Activated naive CD8-positive, alpha-beta T cell treated with anti-CD3 and anti-CD28 coated beads, Interleukin-2, amount 10 ng/mL, durations not matched to agents 7 days and 5 days (primary cell): ENCODE results near the gene PNMA6E. TPM values are rescaled to one million over a fixed set of nuclear protein-coding genes. Genes with fewer than 3 reads are reported as not detected.
A peak's percentile ranks its signal among the peaks of the same experiment; 100 is the strongest.
"Not testable (repeated sequence)": the region's sequence is repeated elsewhere in the genome, so short reads cannot be mapped to it uniquely, and the experiment has no call there.

Experiments
- ATAC-seq: fragments of 150-1000 bp; cut with Tn5 transposase; one replicate; pipeline ENCODE4 v1.10.0; 2021; ENCODE audit warnings: low read depth, moderate library complexity
- POLR2A ChIA-PET: fragments of 350-600 bp; sonication (Branson Sonifier 250); formaldehyde crosslinking; loops from one replicate; lab custom pipeline; 2021; ENCODE audit warnings: antibody characterized with exemption; lab: Charles Lee
- DNase-seq: peaks from one replicate; pipeline ENCODE4 v3.0.0; 2021
- H3K27ac Mint-ChIP-seq: one replicate; pipeline ENCODE4 v1.8.0; 2022; ENCODE audit warnings: mild to moderate bottlenecking, mixed read lengths
- H3K27me3 Mint-ChIP-seq: one replicate; pipeline ENCODE4 v1.8.0; 2022; ENCODE audit warnings: mild to moderate bottlenecking, moderate library complexity, mixed read lengths
- H3K36me3 Mint-ChIP-seq: one replicate; pipeline ENCODE4 v1.8.0; 2021; ENCODE audit warnings: mild to moderate bottlenecking, mixed read lengths
- H3K4me1 Mint-ChIP-seq: one replicate; pipeline ENCODE4 v1.8.0; 2021; ENCODE audit warnings: mixed read lengths
- H3K4me3 Mint-ChIP-seq: one replicate; pipeline ENCODE4 v1.8.0; 2022; ENCODE audit warnings: mild to moderate bottlenecking, moderate library complexity, mixed read lengths
- H3K9me3 Mint-ChIP-seq: one replicate; pipeline ENCODE4 v1.8.0; 2021; ENCODE audit warnings: mixed read lengths
- total RNA-seq, 2 experiments: library from RNA; stranded (reverse); gene quantifications; one replicate each; pipeline ENCODE4 v1.2.3, GENCODE V29; 2021

The PNMA6E gene
- total RNA-seq, 2 experiments from 2014 or later = not detected

DNA sequence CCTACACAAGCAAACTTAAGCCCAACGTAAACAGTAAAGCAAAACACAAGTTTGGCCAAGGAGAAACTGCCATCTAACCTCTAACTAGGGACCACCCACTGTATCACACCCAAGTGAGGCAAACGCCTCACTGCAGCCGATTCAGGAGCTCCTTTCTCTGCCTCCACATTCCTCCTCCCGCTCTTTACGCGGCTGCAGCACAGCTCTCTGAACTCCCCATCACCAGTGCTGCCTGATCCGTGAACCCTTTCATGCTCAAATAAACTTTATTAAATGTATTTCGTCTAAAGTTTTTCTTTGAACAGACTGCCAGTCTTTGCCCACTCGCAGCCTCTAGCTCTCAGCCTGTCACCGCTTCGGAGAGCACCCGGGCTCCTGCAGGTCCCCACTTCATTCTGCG lies 6.5 kb downstream of the PNMA6E start:
- Mint-ChIP-seq H3K9me3 (no peaks in the 10 kb centered on the region), H3K36me3 (no peaks in the 10 kb centered on the region), H3K4me3 (no peak overlapping the region), H3K27me3 (no peaks in the 10 kb centered on the region), H3K27ac (no peak overlapping the region), H3K4me1 (peaks cover under 1% of the 10 kb centered on the region)
- DNase-seq (no peak), ATAC-seq (no peak)
- POLR2A ChIA-PET = no interaction called here

DNA sequence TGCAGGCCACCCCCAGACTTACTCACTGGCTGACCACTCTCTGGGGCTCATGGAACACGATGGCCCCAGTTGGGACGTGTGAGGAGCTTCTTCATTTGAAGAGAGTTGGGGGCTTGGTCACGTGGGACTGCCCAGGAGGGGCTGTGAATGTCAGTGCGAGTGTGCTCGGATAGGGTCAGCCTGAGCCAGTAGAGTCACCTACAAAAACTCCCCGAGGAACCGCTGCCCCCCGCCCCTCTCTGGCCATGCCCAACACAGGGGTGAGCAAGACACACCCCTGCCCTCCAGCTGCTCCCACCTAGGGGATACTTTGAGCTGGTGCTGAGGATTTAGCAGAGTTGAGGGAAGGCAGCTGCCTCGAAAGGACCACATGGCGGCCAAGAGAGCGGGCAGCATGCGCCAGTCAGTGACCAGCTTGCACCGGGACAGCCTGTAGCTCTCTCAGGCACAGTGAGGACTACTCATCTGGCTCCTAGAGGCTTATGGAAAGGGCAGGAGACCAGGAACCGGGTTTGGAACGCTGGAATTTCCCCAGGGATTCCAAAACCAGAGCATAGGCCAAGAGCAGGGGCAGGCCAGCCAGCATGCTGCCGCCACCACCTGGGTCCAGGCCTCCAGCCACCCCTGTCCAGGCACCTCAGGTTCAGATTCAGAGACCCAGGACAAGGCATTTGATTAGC lies 8.4 kb downstream of the PNMA6E start:
- Mint-ChIP-seq H3K27me3 (no peaks in the 10 kb centered on the region), H3K4me3 (no peak overlapping the region), H3K36me3 (no peaks in the 10 kb centered on the region), H3K9me3 (no peaks in the 10 kb centered on the region), H3K4me1 (no peaks in the 10 kb centered on the region), H3K27ac (no peak overlapping the region)
- DNase-seq (no peak), ATAC-seq (no peak)
- POLR2A ChIA-PET = no interaction called here

DNA sequence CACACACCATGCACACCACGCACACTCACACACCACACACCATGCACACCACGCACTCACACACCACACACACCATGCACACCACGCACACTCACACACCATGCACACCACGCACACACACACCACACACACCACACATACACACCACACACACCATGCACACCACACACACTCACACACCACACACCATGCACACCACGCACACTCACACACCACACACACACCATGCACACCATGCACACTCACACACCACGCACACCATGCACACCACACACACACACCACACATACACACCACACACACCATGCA lies 11.7 kb downstream of the PNMA6E start:
- H3K36me3 Mint-ChIP-seq, DNase-seq, H3K4me1 Mint-ChIP-seq, ATAC-seq, H3K27me3 Mint-ChIP-seq, H3K4me3 Mint-ChIP-seq, H3K27ac Mint-ChIP-seq, POLR2A ChIA-PET, H3K9me3 Mint-ChIP-seq: not testable (repeated sequence)

DNA sequence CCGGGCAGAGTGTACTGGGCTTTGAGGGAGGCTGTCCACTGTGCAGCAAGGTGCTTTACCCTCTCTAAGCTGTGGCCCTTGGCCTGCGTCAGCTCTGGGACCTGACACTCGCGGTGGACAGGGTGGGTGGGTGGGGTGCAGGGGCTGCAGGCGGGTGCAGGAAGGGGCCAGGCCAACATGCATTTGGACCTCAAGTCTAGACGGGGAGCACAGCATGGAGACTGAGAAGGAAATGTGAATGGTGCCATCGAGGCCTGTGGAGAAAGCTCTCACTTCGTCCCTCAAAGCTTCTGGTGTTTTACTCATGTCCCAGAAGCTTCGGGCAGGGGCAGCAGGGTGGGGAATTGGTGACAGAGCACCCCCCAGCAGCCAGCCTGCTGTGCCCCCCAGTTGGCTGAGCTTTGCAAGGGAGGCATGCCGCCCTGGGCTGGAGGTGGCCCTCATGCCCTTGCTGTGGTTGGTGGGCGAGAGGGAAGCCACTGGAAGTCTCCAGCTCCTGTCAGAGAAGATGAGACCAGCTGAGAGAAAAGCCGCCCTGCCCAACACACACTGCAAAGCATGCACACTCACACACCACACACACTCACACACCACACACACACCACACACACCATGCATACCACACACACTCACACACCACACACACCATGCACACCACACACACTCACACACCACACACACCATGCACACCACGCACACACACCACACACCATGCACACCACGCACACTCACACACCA lies 12.3 kb downstream of the PNMA6E start:
- POLR2A ChIA-PET = no interaction called here
- H3K4me1 Mint-ChIP-seq = no peaks in the 10 kb centered on the region
- no peaks in the 10 kb centered on the region for H3K9me3 Mint-ChIP-seq
- no peak overlapping the region for H3K4me3 Mint-ChIP-seq
- no peaks in the 10 kb centered on the region for H3K36me3 Mint-ChIP-seq
- H3K27me3 Mint-ChIP-seq = peaks cover 2% of the 10 kb centered on the region
- no peak overlapping the region for H3K27ac Mint-ChIP-seq
- peak; percentile 10 for DNase-seq
- no peak for ATAC-seq

DNA sequence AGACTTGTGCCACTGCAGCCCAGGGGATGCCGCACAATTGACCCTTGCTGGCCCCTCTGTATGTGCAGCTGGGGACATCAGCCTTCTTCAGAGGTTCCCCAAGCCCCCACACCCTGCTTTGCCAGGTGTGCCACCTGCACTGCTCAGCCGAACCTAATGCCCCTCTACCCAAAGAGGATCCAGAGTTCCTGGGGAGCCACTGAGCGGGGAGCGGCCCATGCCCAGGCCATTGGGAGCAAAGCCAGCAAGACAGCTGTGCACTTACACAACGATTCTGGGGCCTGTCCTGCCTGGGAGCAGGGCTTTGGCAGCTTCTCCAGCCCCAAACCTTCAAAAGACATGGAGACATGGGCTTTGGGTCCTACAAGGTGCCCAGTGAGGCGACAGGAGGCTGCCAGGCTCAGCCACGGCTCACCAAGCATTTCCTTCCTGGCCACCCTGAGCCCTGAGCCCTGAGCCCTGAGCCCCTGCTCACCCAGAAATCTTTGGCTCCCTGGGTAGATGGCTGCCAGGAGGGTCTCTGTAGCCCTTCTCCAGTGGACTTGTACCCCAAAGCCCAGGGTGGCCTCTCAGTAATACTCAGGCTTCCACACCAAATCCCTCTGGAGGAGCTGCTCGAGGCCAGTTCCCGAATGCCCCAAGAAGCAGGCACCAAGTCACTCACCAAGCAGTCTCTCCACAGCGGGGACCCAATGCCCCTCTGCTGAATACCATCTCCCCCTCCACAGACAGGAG lies 13.0 kb downstream of the PNMA6E start:
- no peak overlapping the region for H3K4me3 Mint-ChIP-seq
- H3K4me1 Mint-ChIP-seq = no peaks in the 10 kb centered on the region
- DNase-seq (peak; percentile 13), ATAC-seq (no peak)
- H3K36me3 Mint-ChIP-seq = no peaks in the 10 kb centered on the region
- POLR2A ChIA-PET = no interaction called here
- no peak overlapping the region for H3K27ac Mint-ChIP-seq
- peaks cover 2% of the 10 kb centered on the region for H3K27me3 Mint-ChIP-seq
- H3K9me3 Mint-ChIP-seq = no peaks in the 10 kb centered on the region

DNA sequence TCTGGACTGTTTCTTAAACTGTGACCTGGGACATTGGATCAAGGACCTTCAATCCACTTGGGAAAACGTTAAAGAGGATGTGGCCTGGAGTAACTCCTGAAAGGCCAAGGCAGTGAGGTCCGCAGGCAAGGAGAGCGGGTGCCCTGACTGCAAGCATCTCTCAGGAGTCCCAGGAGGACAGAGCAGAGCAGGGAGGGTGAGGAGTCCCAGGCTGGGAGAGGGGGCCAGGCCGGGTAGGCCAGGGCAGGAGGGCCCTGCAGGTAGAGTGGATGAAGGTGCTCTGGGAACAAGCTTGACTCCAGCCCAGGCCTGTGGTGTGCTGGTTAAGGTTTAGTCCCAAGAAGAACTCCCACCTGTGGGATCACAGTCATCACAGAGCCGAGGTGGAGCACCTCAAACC lies 13.8 kb downstream of the PNMA6E start:
- H3K27me3 Mint-ChIP-seq = peaks cover 2% of the 10 kb centered on the region
- H3K4me3 Mint-ChIP-seq = no peak overlapping the region
- no peaks in the 10 kb centered on the region for H3K36me3 Mint-ChIP-seq
- no peaks in the 10 kb centered on the region for H3K4me1 Mint-ChIP-seq
- no peaks in the 10 kb centered on the region for H3K9me3 Mint-ChIP-seq
- POLR2A ChIA-PET = no interaction called here
- no peak overlapping the region for H3K27ac Mint-ChIP-seq
- DNase-seq (no peak), ATAC-seq (no peak)

DNA sequence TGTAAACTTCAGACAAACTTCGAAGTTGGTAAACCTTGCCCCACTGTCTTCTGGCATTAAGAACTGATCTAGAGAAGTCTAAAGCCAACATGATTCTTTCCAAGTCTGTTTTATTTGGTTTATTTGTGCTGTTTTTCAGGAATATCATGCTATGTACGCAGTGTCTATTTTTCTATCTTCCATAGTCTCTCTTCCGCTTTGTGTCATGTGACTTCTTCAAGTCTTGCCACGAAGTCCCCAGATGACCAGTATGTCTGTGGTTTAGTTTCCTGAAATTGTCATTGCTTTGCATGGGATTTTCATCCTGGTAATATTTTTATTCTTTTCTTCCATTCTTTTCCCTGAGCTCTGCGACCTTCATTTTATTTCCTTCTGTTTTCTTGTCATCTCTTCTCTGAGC lies 15.1 kb downstream of the PNMA6E start:
- POLR2A ChIA-PET = no interaction called here
- DNase-seq = no peak
- Mint-ChIP-seq H3K27me3 (peaks cover 2% of the 10 kb centered on the region), H3K27ac (no peak overlapping the region), H3K9me3 (no peaks in the 10 kb centered on the region), H3K4me1 (no peaks in the 10 kb centered on the region), H3K36me3 (no peaks in the 10 kb centered on the region), H3K4me3 (no peak overlapping the region)
- no peak for ATAC-seq

DNA sequence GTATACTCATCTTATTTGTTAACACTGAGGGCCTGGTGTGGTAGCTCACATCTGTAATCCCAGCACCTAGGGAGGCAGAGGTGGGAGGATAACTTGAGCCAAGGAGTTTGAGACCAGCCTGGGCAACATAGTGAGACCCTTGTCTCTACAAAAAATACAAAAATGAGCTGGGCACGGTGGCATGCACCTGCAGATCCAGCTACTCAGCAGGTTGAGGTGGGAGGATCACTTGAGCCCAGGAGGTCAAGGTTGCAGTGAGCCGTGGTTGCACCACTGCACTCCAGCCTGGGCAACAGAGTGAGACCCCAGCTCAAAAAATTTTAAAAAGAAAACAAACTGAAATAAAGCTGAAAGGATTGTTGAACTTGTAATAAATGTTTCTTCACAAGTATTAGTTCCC lies 16.2 kb downstream of the PNMA6E start:
- H3K27me3 Mint-ChIP-seq, H3K27ac Mint-ChIP-seq, H3K4me1 Mint-ChIP-seq, H3K9me3 Mint-ChIP-seq, H3K36me3 Mint-ChIP-seq, DNase-seq, POLR2A ChIA-PET, ATAC-seq, H3K4me3 Mint-ChIP-seq: not testable (repeated sequence)

DNA sequence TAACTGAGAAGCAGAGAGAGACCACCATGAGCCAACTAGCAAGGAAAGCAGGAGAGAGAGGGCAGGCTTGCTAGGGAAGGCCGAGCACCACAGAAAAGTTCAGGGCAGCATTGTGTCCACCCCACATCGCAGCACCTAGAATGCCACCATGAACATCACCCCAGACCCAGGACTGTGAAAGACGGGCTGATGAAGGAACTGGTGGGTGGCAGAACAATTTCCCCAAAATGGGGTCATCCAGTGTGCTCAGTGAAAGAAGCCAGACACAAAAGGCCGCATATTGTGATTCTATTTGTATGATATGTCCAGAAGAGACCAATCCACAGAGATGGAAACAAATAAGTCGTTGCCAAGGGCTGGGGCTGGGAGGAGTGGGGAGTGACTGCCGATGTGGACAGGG lies 16.8 kb downstream of the PNMA6E start:
- POLR2A ChIA-PET = no interaction called here
- Mint-ChIP-seq H3K4me1 (no peaks in the 10 kb centered on the region), H3K9me3 (no peaks in the 10 kb centered on the region), H3K36me3 (no peaks in the 10 kb centered on the region), H3K4me3 (no peak overlapping the region), H3K27ac (no peak overlapping the region), H3K27me3 (peaks cover 2% of the 10 kb centered on the region)
- no peak for DNase-seq
- ATAC-seq = no peak

DNA sequence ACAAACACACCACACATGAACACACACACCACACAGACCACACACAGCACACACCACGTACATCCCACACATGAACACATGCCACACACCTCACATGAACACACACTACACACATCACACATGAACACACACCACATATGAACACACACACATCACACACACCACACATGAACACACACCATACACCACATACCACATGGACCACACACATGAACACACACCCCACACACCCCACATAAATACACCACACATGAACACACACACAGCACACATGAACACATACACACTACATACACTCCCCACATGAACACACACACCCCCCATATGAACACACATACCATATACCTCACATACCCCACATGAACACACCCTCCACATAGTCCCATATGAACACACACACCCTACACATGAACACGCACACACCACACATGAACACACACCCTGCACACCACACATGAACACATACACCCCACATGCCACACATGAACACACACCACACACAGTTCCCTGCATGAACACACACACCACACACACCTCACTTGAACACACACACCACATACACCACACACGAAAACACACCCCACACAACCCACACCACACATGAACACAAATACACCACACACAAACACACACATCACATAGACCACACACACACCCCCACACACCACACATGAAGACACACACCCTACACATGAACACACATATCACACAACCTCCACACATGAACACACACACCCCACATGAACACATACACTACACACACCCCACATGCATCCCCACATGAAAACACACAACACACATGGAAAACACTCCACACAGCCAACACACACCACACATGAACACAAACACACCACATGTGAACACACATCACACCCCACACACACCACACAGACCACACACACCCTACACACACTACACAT lies 18.3 kb downstream of the PNMA6E start:
- no peak overlapping the region for H3K27ac Mint-ChIP-seq
- no peak for ATAC-seq
- H3K27me3 Mint-ChIP-seq = peaks cover 2% of the 10 kb centered on the region
- no peak overlapping the region for H3K4me3 Mint-ChIP-seq
- H3K4me1 Mint-ChIP-seq = no peaks in the 10 kb centered on the region
- POLR2A ChIA-PET = no interaction called here
- H3K9me3 Mint-ChIP-seq = no peaks in the 10 kb centered on the region
- no peak for DNase-seq
- H3K36me3 Mint-ChIP-seq = no peaks in the 10 kb centered on the region

DNA sequence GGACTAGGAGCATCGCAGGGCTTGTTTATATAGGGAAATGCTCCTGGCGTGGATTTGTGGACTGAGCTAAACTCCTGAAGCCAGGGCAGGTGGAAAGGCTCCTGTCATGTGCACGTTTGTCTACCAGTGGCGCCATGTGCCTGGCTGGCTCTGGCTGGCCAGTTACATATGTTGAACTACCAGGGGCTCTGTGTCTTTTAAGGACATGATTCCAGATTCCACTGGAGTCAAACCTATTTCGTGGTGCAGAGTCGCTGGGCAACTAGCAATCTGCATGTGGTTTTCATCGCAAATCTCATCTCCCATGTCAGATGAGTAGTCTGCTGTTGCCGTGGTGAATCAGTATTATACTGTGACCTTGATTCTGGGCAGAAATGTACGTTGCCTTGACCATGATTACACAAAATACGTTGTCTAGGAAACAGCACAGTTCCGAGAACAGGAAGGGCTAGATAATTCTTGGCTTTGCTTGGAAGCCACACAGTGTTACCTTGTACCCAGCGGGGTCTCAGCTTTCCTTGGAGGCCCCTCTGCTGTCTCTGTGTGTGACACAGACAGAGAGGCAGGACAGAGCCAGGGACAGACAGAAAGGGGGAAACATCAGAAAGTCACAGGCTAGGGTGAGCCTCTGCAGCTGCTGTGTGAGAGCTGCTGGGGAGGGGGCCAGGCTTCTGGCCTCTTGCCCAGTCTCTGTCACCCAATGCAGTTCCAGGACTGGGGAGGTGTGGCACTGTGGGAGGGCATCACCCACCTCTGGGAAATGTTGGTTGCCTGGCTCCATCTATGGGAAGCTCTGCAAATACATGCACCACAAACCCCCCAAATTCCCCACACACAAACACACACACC lies 19.2 kb downstream of the PNMA6E start:
- peak overlapping the region; percentile 24 for H3K27ac Mint-ChIP-seq
- H3K27me3 Mint-ChIP-seq = peaks cover 2% of the 10 kb centered on the region
- peak; percentile 70 for ATAC-seq
- no peak for DNase-seq
- H3K4me1 Mint-ChIP-seq = no peaks in the 10 kb centered on the region
- no peak overlapping the region for H3K4me3 Mint-ChIP-seq
- H3K9me3 Mint-ChIP-seq = no peaks in the 10 kb centered on the region
- H3K36me3 Mint-ChIP-seq = no peaks in the 10 kb centered on the region
- POLR2A ChIA-PET = no interaction called here

DNA sequence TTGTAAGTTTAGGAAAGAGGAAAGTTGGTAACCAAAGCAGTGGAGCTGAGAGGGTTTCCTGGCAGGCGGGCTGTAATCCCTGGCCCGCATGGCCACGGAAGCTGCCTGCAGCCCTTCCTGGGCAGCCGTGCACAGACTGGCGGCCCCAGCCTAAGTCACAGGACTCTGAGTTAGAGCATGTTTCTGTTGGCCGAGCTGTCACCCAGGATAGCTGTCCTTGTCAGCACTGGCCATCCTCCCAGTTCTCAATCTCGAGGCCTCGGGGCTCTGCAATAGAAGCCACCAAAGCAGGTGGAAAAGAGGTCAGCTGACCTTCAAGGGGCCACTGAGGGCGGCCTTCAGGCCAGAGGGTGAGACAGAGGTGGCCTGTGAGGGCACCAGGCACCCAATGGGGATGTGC lies 20.5 kb downstream of the PNMA6E start:
- ATAC-seq (no peak), DNase-seq (no peak)
- no peaks in the 10 kb centered on the region for H3K9me3 Mint-ChIP-seq
- no peak overlapping the region for H3K27ac Mint-ChIP-seq
- no peak overlapping the region for H3K4me3 Mint-ChIP-seq
- POLR2A ChIA-PET = no interaction called here
- H3K4me1 Mint-ChIP-seq = no peaks in the 10 kb centered on the region
- no peaks in the 10 kb centered on the region for H3K36me3 Mint-ChIP-seq
- H3K27me3 Mint-ChIP-seq = no peaks in the 10 kb centered on the region
